Measurements from ENCODE around the gene STARD13. TPM values are rescaled to one million over a fixed set of nuclear protein-coding genes. Genes with fewer than 3 reads are reported as not detected.

The STARD13 gene
- total RNA-seq, 2 donors from 2014 or later, result 43.9 to 47.1 TPM

- DNase-seq (ENCODE audit: low spot score) (no peak), ATAC-seq (ENCODE audit: insufficient number of reproducible peaks, low FRiP score, low read depth) (no peak)
- Histone ChIP-seq H3K9me3 (no peaks in the 10 kb centered on the region), H3K27me3 (replicated peaks; ENCODE audit: insufficient read depth) (no peaks in the 10 kb centered on the region), H3K36me3 (no peaks in the 10 kb centered on the region), H3K27ac (no peak overlapping the region), H3K4me1 (ENCODE audit: control insufficient read depth in 1 of 2, low read depth in 2 of 2) (peaks cover 36 to 85% of the 10 kb centered on the region in 2 donors), H3K4me3 (no peak overlapping the region)
- no peak for TF ChIP-seq CTCF (IDR thresholded peaks at IDR 0.05)
Measured at GRCh38 chr13:33277037-33277740, 8.4 kb downstream of the STARD13 start.

- no peaks in the 10 kb centered on the region for H3K9me3 ChIP-seq
- no peak for ATAC-seq (ENCODE audit: insufficient number of reproducible peaks, low FRiP score, low read depth)
- no peaks in the 10 kb centered on the region for H3K27me3 ChIP-seq (replicated peaks; ENCODE audit: insufficient read depth)
- TF ChIP-seq CTCF (IDR thresholded peaks at IDR 0.05), result no peak
- H3K4me1 ChIP-seq (ENCODE audit: control insufficient read depth in 1 of 2, low read depth in 2 of 2), result peaks cover 37 to 87% of the 10 kb centered on the region in 2 donors
- H3K4me3 ChIP-seq, result no peak overlapping the region
- no peaks in the 10 kb centered on the region for H3K36me3 ChIP-seq
- DNase-seq (ENCODE audit: low spot score), result no peak
- H3K27ac ChIP-seq, result no peak overlapping the region
Measured at GRCh38 chr13:33276570-33276969, 9.0 kb downstream of the STARD13 start.

- Histone ChIP-seq H3K4me1 (ENCODE audit: control insufficient read depth in 1 of 2, low read depth in 2 of 2) (peaks cover 42 to 87% of the 10 kb centered on the region in 2 donors), H3K9me3 (no peaks in the 10 kb centered on the region), H3K27ac (no peak overlapping the region), H3K27me3 (replicated peaks; ENCODE audit: insufficient read depth) (no peaks in the 10 kb centered on the region), H3K4me3 (no peak overlapping the region), H3K36me3 (no peaks in the 10 kb centered on the region)
- TF ChIP-seq CTCF (IDR thresholded peaks at IDR 0.05), result no peak
- DNase-seq (ENCODE audit: low spot score) (no peak), ATAC-seq (ENCODE audit: insufficient number of reproducible peaks, low FRiP score, low read depth) (no peak)
Measured at GRCh38 chr13:33275916-33276315, 9.6 kb downstream of the STARD13 start.

GRCh38 chr13:33274264-33274663 is 11.3 kb downstream of the STARD13 start:
- no peaks in the 10 kb centered on the region for H3K36me3 ChIP-seq
- no peak overlapping the region for H3K4me3 ChIP-seq
- H3K27ac ChIP-seq, result no peak overlapping the region
- no peak for DNase-seq (ENCODE audit: low spot score)
- no peak for TF ChIP-seq CTCF (IDR thresholded peaks at IDR 0.05)
- no peak for ATAC-seq (ENCODE audit: insufficient number of reproducible peaks, low FRiP score, low read depth)
- peaks cover 27 to 74% of the 10 kb centered on the region in 2 donors for H3K4me1 ChIP-seq (ENCODE audit: control insufficient read depth in 1 of 2, low read depth in 2 of 2)
- no peaks in the 10 kb centered on the region for H3K27me3 ChIP-seq (replicated peaks; ENCODE audit: insufficient read depth)
- H3K9me3 ChIP-seq, result no peaks in the 10 kb centered on the region

- TF ChIP-seq CTCF (IDR thresholded peaks at IDR 0.05), result no peak
- Histone ChIP-seq H3K4me1 (ENCODE audit: control insufficient read depth in 1 of 2, low read depth in 2 of 2) (peaks cover 17 to 63% of the 10 kb centered on the region in 2 donors), H3K4me3 (no peak overlapping the region), H3K27ac (no peak overlapping the region), H3K27me3 (replicated peaks; ENCODE audit: insufficient read depth) (no peaks in the 10 kb centered on the region), H3K36me3 (no peaks in the 10 kb centered on the region), H3K9me3 (no peaks in the 10 kb centered on the region)
- DNase-seq (ENCODE audit: low spot score) (no peak), ATAC-seq (ENCODE audit: insufficient number of reproducible peaks, low FRiP score, low read depth) (no peak)
Measured at GRCh38 chr13:33272531-33273124, 12.9 kb downstream of the STARD13 start.
